ENCODE results near the gene MYOM3. TPM values are rescaled to one million over a fixed set of nuclear protein-coding genes. Genes with fewer than 3 reads are reported as not detected.

MYOM3 gene
- total and polyA plus RNA-seq, 2 of the 4 experiments (the other 2 are of a cell fraction) = 0.03 TPM; not detected in 1

DNA sequence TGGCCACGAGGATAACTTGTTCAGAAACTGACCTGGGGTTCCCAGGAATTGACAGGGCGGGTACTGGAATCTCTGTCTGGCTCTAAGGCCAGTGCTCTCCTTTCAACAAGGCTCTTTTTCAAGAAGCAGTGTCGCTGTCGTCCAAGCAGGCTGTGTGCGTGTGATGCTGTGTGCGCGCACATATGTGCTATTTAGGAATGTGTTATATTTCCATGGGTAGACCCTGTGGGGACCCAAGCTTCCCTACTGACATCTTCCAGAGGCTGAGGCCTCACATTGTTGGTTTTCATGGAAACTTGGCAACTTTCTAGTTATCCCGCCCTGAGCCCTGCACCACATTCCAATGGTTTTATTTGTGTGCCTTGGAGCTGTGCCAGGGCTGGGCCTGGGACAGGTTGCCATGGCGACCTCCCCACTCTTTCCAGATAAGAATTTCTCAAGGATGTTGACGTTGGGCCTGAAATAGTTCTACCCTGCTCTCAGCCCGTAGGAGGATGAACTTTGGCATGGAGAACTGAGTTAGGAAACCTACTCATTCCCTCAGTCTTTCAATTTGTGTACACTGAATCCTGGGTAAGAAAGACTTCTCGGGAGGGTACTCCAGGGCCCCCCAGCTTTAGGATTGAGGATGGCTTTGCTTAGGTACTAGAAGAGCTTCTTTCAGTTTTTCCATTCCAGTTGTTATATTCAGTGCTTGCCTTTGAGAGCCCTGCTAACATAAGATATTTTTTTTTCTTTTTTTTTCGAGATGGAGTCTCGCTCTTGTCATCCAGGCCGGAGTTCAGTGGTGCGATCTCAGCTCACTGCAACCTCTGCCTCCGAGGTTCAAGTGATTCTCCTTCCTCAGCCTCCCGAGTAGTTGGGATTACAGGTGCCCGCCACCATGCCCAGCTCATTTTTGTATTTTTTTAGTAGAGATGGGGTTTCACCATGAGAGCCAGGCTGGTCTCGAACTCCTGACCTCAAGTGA is 93.0 kb downstream of the MYOM3 start:
- BruUV-seq (replicated peaks) = no TSS peak
- Histone ChIP-seq H3K27me3 (ENCODE audit: control insufficient read depth, insufficient read depth, low read length) (no peaks in the 10 kb centered on the region), H2BK15ac (ENCODE audit: low read depth, low read length) (peak overlapping the region; percentile 88; the same call in 2 of the 3 replicates), H2BK20ac (ENCODE audit: low read depth, low read length) (peak overlapping the region; percentile 85), H4K91ac (ENCODE audit: insufficient read depth, low read depth, low read length) (peak overlapping the region; percentile 85), H2BK5ac (ENCODE audit: low read depth, low read length, poor library complexity, severe bottlenecking) (peak overlapping the region; percentile 89), H2AK5ac (ENCODE audit: low read depth, low read length) (peak overlapping the region; percentile 93), H3K4ac (ENCODE audit: low read depth, low read length) (peak overlapping the region; percentile 91), H3K18ac (ENCODE audit: low read depth, low read length) (peak overlapping the region; percentile 63), H3K36me3 (ENCODE audit: control insufficient read depth, insufficient read depth, low read length) (no peaks in the 10 kb centered on the region), H3K56ac (ENCODE audit: extremely low read depth, insufficient read depth, low read length) (peak overlapping the region; percentile 64; the same call in 1 of the 2 replicates), H3K9me3 (ENCODE audit: control insufficient read depth, insufficient read depth, low read length) (no peaks in the 10 kb centered on the region), H3K14ac (replicated peaks; ENCODE audit: low read depth, low read length) (peak overlapping the region; percentile 70), H2AK9ac (replicated peaks; ENCODE audit: low read depth, low read length, poor library complexity) (peak overlapping the region; percentile 95), H3K79me1 (ENCODE audit: low read depth in 1 of 2, low read length in 2 of 2) (peaks cover 0 to 11% of the 10 kb centered on the region in 2 experiments; a peak in 1 of 4 replicates), H3K23ac (ENCODE audit: low read depth, low read length) (peak overlapping the region; percentile 60; the same call in 1 of the 2 replicates), H4K20me1 (ENCODE audit: insufficient read depth, low read length) (no peaks in the 10 kb centered on the region), H3K9me1 (ENCODE audit: insufficient read depth, low read length) (peaks cover 27% of the 10 kb centered on the region), H4K8ac (ENCODE audit: low read depth in 2 of 2, low read length in 2 of 2) (peak overlapping the region; percentile 38 to 95), H3K4me1 (ENCODE audit: control insufficient read depth, insufficient read depth, low read length) (peaks cover 26% of the 10 kb centered on the region), H3K9ac (ENCODE audit: low read depth, low read length) (0 out of 2 replicates have a peak overlapping the region, but pooled peaks have one; percentile 23), H4K5ac (ENCODE audit: low read depth, low read length) (peak overlapping the region; percentile 20; the same call in 1 of the 2 replicates), H3K4me2 (ENCODE audit: low read depth, low read length) (peak overlapping the region; percentile 64), H2BK120ac (ENCODE audit: low read depth, low read length) (peak overlapping the region; percentile 93), H2AFZ (replicated peaks; ENCODE audit: low read length, poor library complexity) (peak overlapping the region; percentile 89), H3K4me3 (ENCODE audit: insufficient read depth, low read depth, low read length) (no peak overlapping the region), H3K27ac (ENCODE audit: insufficient read depth, low read length) (peak overlapping the region; percentile 81)
- WGBS, 2 experiments (ENCODE audit: extremely low coverage in 2 of 2, insufficient read length in 1 of 2) = 90% methylated on average over 3 of the region's 20 CpGs; no CpG with 5 or more reads in 1 of the 2 experiments
- CTCF ChIA-PET = interaction anchor here (0.5 to 1.6 kb wide), 2 partner anchors 9 to 10 kb away, joined by 3 to 6 read pairs; no protein-coding TSS in a partner anchor
- POLR2A ChIA-PET (ENCODE audit: unreplicated experiment) = interaction anchor here (0.6 kb wide), 1 partner anchor 53 kb away, joined by 3 read pairs; no protein-coding TSS in a partner anchor
- peak; percentile 99 for DNase-seq
- TF ChIP-seq POLR2A (IDR thresholded peaks at IDR 0.05; ENCODE audit: low read depth, low read length) (peak; percentile 59; the same call in 1 of the 2 replicates), MAZ (IDR thresholded peaks at IDR 0.05; ENCODE audit: borderline replicate concordance, low read depth, low read length) (peak; percentile 24; the same call in 1 of the 2 replicates), BHLHE40 (IDR thresholded peaks at IDR 0.05; ENCODE audit: low read depth, low read length) (0 out of 2 replicates have a peak, but pooled peaks have one; percentile 19), FOS (IDR thresholded peaks at IDR 0.05; ENCODE audit: low read depth, low read length) (0 out of 2 replicates have a peak, but pooled peaks have one; percentile 22), CEBPB (IDR thresholded peaks at IDR 0.05; ENCODE audit: low read depth, low read length) (peak; percentile 86), MAFK (IDR thresholded peaks at IDR 0.05; ENCODE audit: low read depth, low read length) (no peak), MXI1 (IDR thresholded peaks at IDR 0.05; ENCODE audit: borderline replicate concordance, low read depth, low read length) (0 out of 2 replicates have a peak, but pooled peaks have one; percentile 6)
- TF ChIP-seq, protein P1, sequence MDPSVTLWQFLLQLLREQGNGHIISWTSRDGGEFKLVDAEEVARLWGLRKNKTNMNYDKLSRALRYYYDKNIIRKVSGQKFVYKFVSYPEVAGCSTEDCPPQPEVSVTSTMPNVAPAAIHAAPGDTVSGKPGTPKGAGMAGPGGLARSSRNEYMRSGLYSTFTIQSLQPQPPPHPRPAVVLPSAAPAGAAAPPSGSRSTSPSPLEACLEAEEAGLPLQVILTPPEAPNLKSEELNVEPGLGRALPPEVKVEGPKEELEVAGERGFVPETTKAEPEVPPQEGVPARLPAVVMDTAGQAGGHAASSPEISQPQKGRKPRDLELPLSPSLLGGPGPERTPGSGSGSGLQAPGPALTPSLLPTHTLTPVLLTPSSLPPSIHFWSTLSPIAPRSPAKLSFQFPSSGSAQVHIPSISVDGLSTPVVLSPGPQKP (IDR thresholded peaks at IDR 0.05; ENCODE audit: borderline replicate concordance, low read depth, low read length) = no peak
- TF ChIP-seq, protein P2, sequence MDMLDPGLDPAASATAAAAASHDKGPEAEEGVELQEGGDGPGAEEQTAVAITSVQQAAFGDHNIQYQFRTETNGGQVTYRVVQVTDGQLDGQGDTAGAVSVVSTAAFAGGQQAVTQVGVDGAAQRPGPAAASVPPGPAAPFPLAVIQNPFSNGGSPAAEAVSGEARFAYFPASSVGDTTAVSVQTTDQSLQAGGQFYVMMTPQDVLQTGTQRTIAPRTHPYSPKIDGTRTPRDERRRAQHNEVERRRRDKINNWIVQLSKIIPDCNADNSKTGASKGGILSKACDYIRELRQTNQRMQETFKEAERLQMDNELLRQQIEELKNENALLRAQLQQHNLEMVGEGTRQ (IDR thresholded peaks at IDR 0.05; ENCODE audit: low read depth, low read length) = no peak
- intact Hi-C loops (cut with micrococcal nuclease) = loop anchor here (2.0 kb wide), 1 partner anchor 40 kb away; no protein-coding TSS in a partner anchor
- in situ Hi-C loops (cut with MboI; ENCODE audit: low sequenced_read_pairs) = no loop called here
- dilution Hi-C loops (cut with HindIII; ENCODE audit: low sequenced_read_pairs, unreplicated experiment) = no loop called here
- ATAC-seq (ENCODE audit: low read depth) = peak; percentile 84
